BJ (cell line): ENCODE measurements around the gene RGS7. TPM values are rescaled to one million over a fixed set of nuclear protein-coding genes. Genes with fewer than 3 reads are reported as not detected.
"Not testable (repeated sequence)": the region's sequence is repeated elsewhere in the genome, so short reads cannot be mapped to it uniquely, and the experiment has no call there.

ENCODE experiments used
- CTCF ChIA-PET: fragments of 350-600 bp; formaldehyde crosslinking; extraction: SDS; loops from one replicate; lab custom pipeline; 2021; ENCODE audit warnings: antibody characterized with exemption, inconsistent platforms; lab: Yijun Ruan, JAX
- POLR2A ChIA-PET: fragments of 300-600 bp; sonication (Branson Sonifier 250); formaldehyde crosslinking; extraction: SDS; loops from one replicate; lab custom pipeline; 2021; ENCODE audit warnings: antibody characterized with exemption; lab: Charles Lee
- DNase-seq: peaks from one replicate; pipeline ENCODE4 v3.0.0-alpha.2; 2011; ENCODE audit warnings: low read depth
- H3K27me3 ChIP-seq: 2 replicates; pipeline ENCODE4 v1.6.0; 2011; ENCODE audit warnings: low read length; ENCODE audit not compliant: control insufficient read depth, insufficient read depth
- H3K36me3 ChIP-seq: 2 replicates; pipeline ENCODE4 v1.5.1; 2011; ENCODE audit warnings: low read length; ENCODE audit not compliant: control insufficient read depth, insufficient read depth
- H3K4me3 ChIP-seq: 2 replicates; pipeline ENCODE4 v1.5.1; 2011; ENCODE audit warnings: low read depth, mild to moderate bottlenecking, control low read depth, low read length
- polyA plus RNA-seq: library from polyadenylated mRNA; depleted of rRNA; stranded (reverse); fragments of >200 nt; gene quantifications from 2 replicates; pipeline ENCODE4 v1.2.3, GENCODE V29; 2011
- TF ChIP-seq, protein P1 (sequence below): IDR thresholded peaks from 2 replicates; pipeline ENCODE4 v1.5.1; 2011; ENCODE audit warnings: low read depth, mild to moderate bottlenecking, control low read depth, inconsistent platforms, low read length, moderate library complexity; ENCODE audit not compliant: insufficient read depth

Gene RGS7
- polyA plus RNA-seq, 1 experiment, result 0.93 TPM

DNA sequence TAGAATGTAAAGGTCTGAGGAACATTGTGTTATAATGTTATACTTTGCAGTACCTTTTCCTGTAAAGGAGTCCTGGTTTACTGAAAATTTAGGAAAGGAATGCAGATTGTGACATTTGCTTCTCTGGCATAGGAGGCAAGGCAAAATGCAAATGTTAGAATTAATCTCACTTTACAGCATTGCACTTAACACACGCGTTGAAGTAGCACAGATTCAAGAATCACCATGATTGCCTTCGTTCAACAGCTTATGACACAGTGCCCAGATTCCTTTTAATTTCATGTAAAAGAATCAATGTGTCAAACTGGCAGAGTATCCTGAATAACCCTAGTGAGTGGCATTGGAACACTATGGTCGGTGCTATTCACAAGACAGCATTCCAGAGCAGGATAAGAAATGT, 47.4 kb downstream of the RGS7 start:
- H3K27me3 ChIP-seq, result no peaks in the 10 kb centered on the region
- ChIA-PET CTCF (no interaction called here), POLR2A (no interaction called here)
- H3K36me3 ChIP-seq, result no peaks in the 10 kb centered on the region
- DNase-seq, result no peak
- TF ChIP-seq, protein P1, sequence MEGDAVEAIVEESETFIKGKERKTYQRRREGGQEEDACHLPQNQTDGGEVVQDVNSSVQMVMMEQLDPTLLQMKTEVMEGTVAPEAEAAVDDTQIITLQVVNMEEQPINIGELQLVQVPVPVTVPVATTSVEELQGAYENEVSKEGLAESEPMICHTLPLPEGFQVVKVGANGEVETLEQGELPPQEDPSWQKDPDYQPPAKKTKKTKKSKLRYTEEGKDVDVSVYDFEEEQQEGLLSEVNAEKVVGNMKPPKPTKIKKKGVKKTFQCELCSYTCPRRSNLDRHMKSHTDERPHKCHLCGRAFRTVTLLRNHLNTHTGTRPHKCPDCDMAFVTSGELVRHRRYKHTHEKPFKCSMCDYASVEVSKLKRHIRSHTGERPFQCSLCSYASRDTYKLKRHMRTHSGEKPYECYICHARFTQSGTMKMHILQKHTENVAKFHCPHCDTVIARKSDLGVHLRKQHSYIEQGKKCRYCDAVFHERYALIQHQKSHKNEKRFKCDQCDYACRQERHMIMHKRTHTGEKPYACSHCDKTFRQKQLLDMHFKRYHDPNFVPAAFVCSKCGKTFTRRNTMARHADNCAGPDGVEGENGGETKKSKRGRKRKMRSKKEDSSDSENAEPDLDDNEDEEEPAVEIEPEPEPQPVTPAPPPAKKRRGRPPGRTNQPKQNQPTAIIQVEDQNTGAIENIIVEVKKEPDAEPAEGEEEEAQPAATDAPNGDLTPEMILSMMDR, result no peak
- H3K4me3 ChIP-seq, result no peak overlapping the region

DNA sequence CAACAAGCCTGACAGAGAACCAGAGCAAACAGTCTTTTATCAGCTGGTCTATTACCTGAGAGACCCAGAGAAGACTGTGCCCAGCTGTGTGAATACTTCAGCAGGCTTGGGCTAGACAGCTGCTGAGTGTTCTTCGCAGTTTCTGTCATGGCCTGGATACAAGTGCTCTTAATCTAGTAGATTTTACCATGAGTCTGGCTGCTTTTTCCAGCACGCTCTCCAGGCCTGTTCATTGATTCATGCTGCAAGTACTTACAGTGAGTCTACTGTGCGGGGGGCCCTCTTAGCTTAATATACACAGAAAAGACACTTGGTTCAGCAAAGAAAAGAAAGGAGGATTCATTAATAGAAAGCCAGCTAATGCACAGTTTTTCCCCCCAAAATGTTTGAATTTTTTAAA, 48.5 kb downstream of the RGS7 start:
- Histone ChIP-seq H3K4me3 (no peak overlapping the region), H3K27me3 (no peaks in the 10 kb centered on the region), H3K36me3 (no peaks in the 10 kb centered on the region)
- ChIA-PET CTCF (interaction anchor here (1.0 kb wide), 1 partner anchor 14 kb away, joined by 3 read pairs; no protein-coding TSS in a partner anchor), POLR2A (no interaction called here)
- DNase-seq, result no peak
- TF ChIP-seq, protein P1, result no peak

- Histone ChIP-seq H3K27me3 (no peaks in the 10 kb centered on the region), H3K4me3 (no peak overlapping the region), H3K36me3 (no peaks in the 10 kb centered on the region)
- ChIA-PET CTCF (interaction anchor here (1.0 kb wide), 1 partner anchor 14 kb away, joined by 3 read pairs; no protein-coding TSS in a partner anchor), POLR2A (no interaction called here)
- no peak for DNase-seq
- TF ChIP-seq, protein P1, result no peak
Measured at GRCh38 chr1:241308011-241308410, 49.0 kb downstream of the RGS7 start.

DNA sequence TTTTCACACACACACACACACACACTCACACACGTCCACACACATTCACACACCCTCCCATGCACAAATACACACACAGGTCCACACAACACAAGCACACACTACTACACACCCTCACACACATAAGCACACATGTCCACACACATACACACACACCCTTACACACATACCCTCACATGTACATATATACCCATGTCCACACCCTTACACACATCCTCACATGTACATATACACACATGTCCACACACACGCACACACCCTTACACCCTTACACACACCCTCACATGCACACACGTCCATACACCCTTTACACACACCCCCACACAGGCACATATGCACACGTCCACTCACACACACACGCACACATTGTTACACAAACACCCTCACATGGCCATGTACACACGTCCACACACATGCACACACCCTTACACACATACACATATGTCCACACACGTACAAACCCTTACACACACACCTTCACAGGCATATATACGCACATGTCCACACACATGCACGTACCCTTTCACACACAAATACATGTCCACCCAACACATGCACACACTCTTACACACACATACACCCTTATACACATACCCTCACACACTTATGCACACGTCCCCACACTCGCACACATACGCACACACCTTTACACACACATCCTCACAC, 50.7 kb downstream of the RGS7 start:
- Histone ChIP-seq H3K36me3 (no peaks in the 10 kb centered on the region), H3K27me3 (no peaks in the 10 kb centered on the region), H3K4me3 (no peak overlapping the region)
- POLR2A ChIA-PET, result no interaction called here
- CTCF ChIA-PET, result no interaction called here
- no peak for DNase-seq
- TF ChIP-seq, protein P1, result no peak

GRCh38 chr1:241302024-241302423, 55.0 kb downstream of the RGS7 start:
- H3K27me3 ChIP-seq, DNase-seq, CTCF ChIA-PET, H3K36me3 ChIP-seq, POLR2A ChIA-PET, H3K4me3 ChIP-seq: not testable (repeated sequence)

GRCh38 chr1:241299347-241299746, 57.7 kb downstream of the RGS7 start:
- ChIA-PET CTCF (no interaction called here), POLR2A (interaction anchor here (0.7 kb wide), 1 partner anchor 597 kb away, joined by 5 read pairs; no protein-coding TSS in a partner anchor)
- no peak for DNase-seq
- TF ChIP-seq, protein P1, result no peak
- H3K36me3 ChIP-seq, result no peaks in the 10 kb centered on the region
- H3K4me3 ChIP-seq, result no peak overlapping the region
- no peaks in the 10 kb centered on the region for H3K27me3 ChIP-seq
